HepG2 (cell line): ENCODE data around the gene ROMO1. TPM values are rescaled to one million over a fixed set of nuclear protein-coding genes. Genes with fewer than 3 reads are reported as not detected.

ENCODE experiments used
- ATAC-seq: fragments of 200-7000 bp; cut with Tn5 transposase; 3 replicates; pipeline ENCODE4 v1.9.1; 2020; ENCODE audit warnings: mild to moderate bottlenecking, moderate library complexity
- BruUV-seq: library from RNA; stranded (reverse); fragments of 400-500 nt; replicated peaks from 2 replicates; lab custom pipeline; 2021; lab: Mats Ljungman, UMichigan
- CTCF ChIA-PET: fragments of 300-600 bp; formaldehyde crosslinking; extraction: SDS; loops from one replicate; lab custom pipeline; 2021; ENCODE audit warnings: low total read pairs, inconsistent platforms, low intra/inter-chr PET ratio; lab: Yijun Ruan, JAX
- POLR2A ChIA-PET: fragments of 350-600 bp; sonication (Branson Sonifier 250); formaldehyde crosslinking; loops from one replicate; lab custom pipeline; 2020; ENCODE audit warnings: antibody characterized with exemption, inconsistent platforms; lab: Yijun Ruan, JAX
- DNase-seq: peaks from one replicate; pipeline ENCODE4 v3.0.0-alpha.2; 2015; ENCODE audit warnings: low spot score
- FAIRE-seq: peaks from 3 replicates; lab custom pipeline; 2011; peaks lifted over from hg19 to GRCh38; lab: Jason Lieb, UNC
- H2AFZ ChIP-seq: one replicate; pipeline ENCODE4 v1.6.1; 2011; ENCODE audit warnings: low read length, inconsistent platforms
- H3K27ac ChIP-seq: fragments of 300-600 bp; 3 replicates; pipeline ENCODE4 v1.8.0; 2011; ENCODE audit warnings: mixed run types, mild to moderate bottlenecking, mixed read lengths, low read length, inconsistent platforms; ENCODE audit not compliant: insufficient read depth; ENCODE audit errors: extremely low read length
- H3K27me3 ChIP-seq, 2 experiments: fragments of 200-600 bp in 1 of 2; 2 replicates in 1 of 2; 3 replicates in 1 of 2; pipeline versions ENCODE4 v1.6.0 to v1.8.0; 2011; ENCODE audit warnings: low read length in 2 of 2, mild to moderate bottlenecking in 2 of 2, moderate library complexity in 2 of 2, inconsistent platforms in 1 of 2; ENCODE audit not compliant: insufficient read depth in 2 of 2, control insufficient read depth in 1 of 2
- H3K36me3 ChIP-seq, 2 experiments: fragments of 200-600 bp in 1 of 2; replicated peaks in 1 of 2; 2 replicates in 1 of 2; 3 replicates in 1 of 2; pipeline versions ENCODE4 v1.5.1 to v1.8.0; 2011; ENCODE audit warnings: low read length in 2 of 2, inconsistent platforms in 1 of 2; ENCODE audit not compliant: insufficient read depth in 2 of 2, control insufficient read depth in 1 of 2
- H3K4me1 ChIP-seq: 2 replicates; pipeline ENCODE4 v1.5.1; 2012; ENCODE audit warnings: low read length, inconsistent platforms; ENCODE audit not compliant: insufficient read depth
- H3K4me2 ChIP-seq: 2 replicates; pipeline ENCODE4 v1.6.0; 2011; ENCODE audit warnings: low read depth, low read length, inconsistent platforms
- H3K4me3 ChIP-seq, 3 experiments: fragments of 200-600 bp in 1 of 3; sonication (generic), shearing (Covaris generic) in 1 of 3; replicated peaks in 1 of 3; 2 replicates each; pipeline ENCODE4 v1.5.1; 2011 to 2016; ENCODE audit warnings: low read length in 3 of 3, inconsistent platforms in 2 of 3, low read depth in 2 of 3, mild to moderate bottlenecking in 2 of 3, control low read depth in 1 of 3, mixed read lengths in 1 of 3; ENCODE audit not compliant: insufficient read depth in 1 of 3
- H3K79me2 ChIP-seq: one replicate; pipeline ENCODE4 v1.6.1; 2011; ENCODE audit warnings: low read length, inconsistent platforms; ENCODE audit not compliant: insufficient read depth
- H3K9ac ChIP-seq: 2 replicates; pipeline ENCODE4 v1.6.0; 2011; ENCODE audit warnings: mild to moderate bottlenecking, low read depth, low read length, inconsistent platforms; ENCODE audit not compliant: insufficient read depth
- H3K9me3 ChIP-seq: 2 replicates; pipeline ENCODE4 v1.5.1; 2012; ENCODE audit warnings: mild to moderate bottlenecking, low read length
- H4K20me1 ChIP-seq: 2 replicates; pipeline ENCODE4 v1.6.0; 2011; ENCODE audit warnings: inconsistent platforms, mild to moderate bottlenecking, low read length, moderate library complexity; ENCODE audit not compliant: insufficient read depth
- FOXC1 ChIP-seq: sonication (generic); formaldehyde crosslinking; IDR thresholded peaks from 2 replicates; pipeline ENCODE4 v1.8.0; 2022; ENCODE audit warnings: mild to moderate bottlenecking, missing genetic modification reagents, borderline replicate concordance
- HCFC1 ChIP-seq: fragments of 150-350 bp; IDR thresholded peaks from 2 replicates; pipeline ENCODE4 v1.6.1; 2014; ENCODE audit warnings: low read depth, low read length
- MTF1 ChIP-seq: sonication (generic); formaldehyde crosslinking; IDR thresholded peaks from 2 replicates; pipeline ENCODE4 v1.5.0; 2020; ENCODE audit warnings: missing genetic modification reagents
- POLR2AphosphoS2 ChIP-seq: IDR thresholded peaks from 2 replicates; pipeline ENCODE4 v1.6.1; 2011; ENCODE audit warnings: low read depth, low read length, improper control_type of control experiment
- POLR2AphosphoS5 ChIP-seq: IDR thresholded peaks from 2 replicates; pipeline ENCODE4 v1.6.1; 2012; ENCODE audit warnings: low read depth, low read length
- PRPF4 ChIP-seq: fragments of 200-400 bp; formaldehyde crosslinking; IDR thresholded peaks from 2 replicates; pipeline ENCODE4 v1.6.1; 2016; ENCODE audit warnings: low read length, low read depth; ENCODE audit not compliant: poor library complexity, severe bottlenecking
- RARG ChIP-seq: sonication (generic); formaldehyde crosslinking; IDR thresholded peaks from 2 replicates; pipeline ENCODE4 v1.4.0; 2020; ENCODE audit warnings: low read depth, mild to moderate bottlenecking, missing genetic modification reagents
- SSRP1 ChIP-seq: IDR thresholded peaks from 2 replicates; pipeline ENCODE4 v1.6.1; 2016; ENCODE audit warnings: control low read depth
- ZC3H13 ChIP-seq: sonication (generic); formaldehyde crosslinking; IDR thresholded peaks from 2 replicates; pipeline ENCODE4 v1.8.1; 2023; ENCODE audit warnings: mild to moderate bottlenecking, missing genetic modification reagents, moderate library complexity
- ZIK1 ChIP-seq: sonication (generic); formaldehyde crosslinking; IDR thresholded peaks from 2 replicates; pipeline ENCODE4 v1.5.0; 2020; ENCODE audit warnings: mild to moderate bottlenecking, low read depth, missing genetic modification reagents, borderline replicate concordance
- ZNF841 ChIP-seq: sonication (generic); formaldehyde crosslinking; IDR thresholded peaks from 2 replicates; pipeline ENCODE4 v1.8.1; 2023; ENCODE audit warnings: missing genetic modification reagents, borderline replicate concordance
- ZSCAN22 ChIP-seq: sonication (generic); formaldehyde crosslinking; IDR thresholded peaks from 2 replicates; pipeline ENCODE4 v1.4.0; 2020; ENCODE audit warnings: mild to moderate bottlenecking, missing genetic modification reagents
- WGBS: methylation state at CpG from one replicate; pipeline ENCODE4 v1.1.6; 2017; ENCODE audit warnings: low lambda C conversion rate; 5-methylcytosine and 5-hydroxymethylcytosine counted together
- in situ Hi-C: cut with HindIII; loops from 2 replicates; pipeline ENCODE4 v1.10.0; 2017; ENCODE audit warnings: low pct_unique_long_range_greater_than_20kb; ENCODE audit not compliant: extremely low pct_ligation_motif_present
- intact Hi-C: fragments of 100-400 bp; cut with micrococcal nuclease; formaldehyde crosslinking; loops from one replicate; pipeline ENCODE4 v1.10.0; 2022; ENCODE audit not compliant: unreplicated experiment
- polyA plus RNA-seq, 8 experiments: library from polyadenylated mRNA; depleted of rRNA in 3 of 8; stranded (reverse) in 7 of 8; unstranded in 1 of 8; fragments of >200 nt; fragmentation: Illumina TruSeq in 4 of 8; extraction: Trizol in 4 of 8; gene quantifications; 2 replicates each; pipeline versions ENCODE4 v1.2.1 to v1.2.3, GENCODE V29; 2011 to 2016; ENCODE audit warnings: low read depth in 4 of 8, missing spikeins in 1 of 8, mixed read lengths in 1 of 8; ENCODE audit not compliant: insufficient read depth in 1 of 8
- total RNA-seq, 5 experiments: library from RNA; depleted of rRNA; stranded (reverse); fragments of >200 nt; fragmentation: Illumina TruSeq; extraction: Trizol; gene quantifications; 2 replicates each; pipeline ENCODE4 v1.2.3, GENCODE V29; 2016; ENCODE audit warnings: low read depth in 1 of 5
- TF ChIP-seq, protein P1 (sequence below): sonication (generic); formaldehyde crosslinking; IDR thresholded peaks from 2 replicates; pipeline ENCODE4 v1.4.0; 2020; ENCODE audit warnings: missing genetic modification reagents
- TF ChIP-seq, protein P2 (sequence below): sonication (generic); formaldehyde crosslinking; IDR thresholded peaks from 2 replicates; pipeline ENCODE4 v1.4.0; 2020; ENCODE audit warnings: mild to moderate bottlenecking, missing genetic modification reagents

Gene ROMO1
- total and polyA plus RNA-seq, 2 of the 13 experiments (the other 11 are each of a cell fraction or from before 2014, with no cell fraction given), result 636 to 755 TPM

DNA sequence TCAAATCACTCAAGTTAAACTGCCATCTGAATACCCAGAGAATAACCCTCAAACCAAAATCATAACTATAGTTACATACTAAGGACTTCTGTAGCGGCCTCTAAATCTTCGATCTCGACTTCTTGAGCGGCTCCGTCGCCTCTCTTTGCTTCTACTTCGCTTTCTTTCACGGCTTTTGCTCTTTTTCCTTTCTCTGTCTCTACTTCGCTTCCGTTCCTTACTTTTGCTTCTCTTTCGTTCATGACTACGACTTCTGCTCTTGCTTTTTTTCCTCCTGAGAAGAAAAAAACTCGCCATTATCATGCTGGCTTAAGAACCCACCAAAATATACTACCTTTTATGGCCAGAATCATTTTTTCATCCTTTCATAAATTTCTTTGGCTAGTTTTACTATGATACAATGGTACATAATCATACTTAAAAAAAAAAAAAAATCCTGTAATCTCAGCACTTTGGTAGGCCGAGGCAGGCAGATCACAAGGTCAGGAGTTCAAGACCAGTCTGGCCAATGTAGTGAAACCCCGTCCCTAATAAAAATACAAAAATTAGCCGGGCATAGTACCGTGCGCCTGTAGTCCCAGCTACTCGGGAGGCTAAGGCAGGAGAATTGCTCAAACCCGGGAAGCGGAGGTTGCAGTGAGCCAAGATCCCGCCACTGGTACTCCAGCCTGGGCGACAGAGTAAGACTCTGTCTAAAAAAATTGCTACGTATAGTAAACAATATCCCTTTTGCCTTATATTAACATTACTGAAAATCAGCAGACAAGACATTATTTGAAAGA lies 32.8 kb downstream of the ROMO1 start (continued):
- TF ChIP-seq FOXC1 (no peak), ZSCAN22 (CRISPR knock-in tag) (peak; percentile 22; the same call in 1 of the 2 replicates), RARG (CRISPR knock-in tag) (0 out of 2 replicates have a peak, but pooled peaks have one; percentile 11), MTF1 (CRISPR knock-in tag) (no peak), ZC3H13 (CRISPR knock-in tag) (0 out of 2 replicates have a peak, but pooled peaks have one; percentile 41), PRPF4 (peak; percentile 89), ZNF841 (no peak), HCFC1 (no peak), POLR2AphosphoS5 (no peak), POLR2AphosphoS2 (0 out of 2 replicates have a peak, but pooled peaks have one; percentile 15)
- TF ChIP-seq, protein P1, sequence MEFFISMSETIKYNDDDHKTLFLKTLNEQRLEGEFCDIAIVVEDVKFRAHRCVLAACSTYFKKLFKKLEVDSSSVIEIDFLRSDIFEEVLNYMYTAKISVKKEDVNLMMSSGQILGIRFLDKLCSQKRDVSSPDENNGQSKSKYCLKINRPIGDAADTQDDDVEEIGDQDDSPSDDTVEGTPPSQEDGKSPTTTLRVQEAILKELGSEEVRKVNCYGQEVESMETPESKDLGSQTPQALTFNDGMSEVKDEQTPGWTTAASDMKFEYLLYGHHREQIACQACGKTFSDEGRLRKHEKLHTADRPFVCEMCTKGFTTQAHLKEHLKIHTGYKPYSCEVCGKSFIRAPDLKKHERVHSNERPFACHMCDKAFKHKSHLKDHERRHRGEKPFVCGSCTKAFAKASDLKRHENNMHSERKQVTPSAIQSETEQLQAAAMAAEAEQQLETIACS (CRISPR knock-in tag), result no peak

DNA sequence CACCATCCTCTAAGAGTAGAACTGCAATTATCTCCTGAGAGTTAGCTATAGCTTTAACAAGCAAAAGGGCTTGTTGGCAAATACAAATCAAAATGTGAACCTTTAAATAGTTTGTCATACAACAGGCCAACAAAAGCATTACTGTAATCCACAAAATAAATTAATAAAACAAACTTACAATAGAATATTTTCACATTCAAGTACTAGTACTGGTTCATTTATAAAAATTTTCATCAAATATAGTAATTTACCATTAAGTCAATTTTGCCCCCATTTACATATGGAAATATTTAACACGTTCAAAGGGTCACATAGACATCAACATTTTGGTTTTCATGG lies 33.4 kb downstream of the ROMO1 start:
- DNase-seq (no peak), FAIRE-seq (no peak), ATAC-seq (no peak)
- no peak overlapping the region for H3K4me2 ChIP-seq
- no peak overlapping the region for H3K9ac ChIP-seq
- H3K4me1 ChIP-seq, result peaks cover 70% of the 10 kb centered on the region
- H2AFZ ChIP-seq, result no peak overlapping the region
- H4K20me1 ChIP-seq, result peaks cover 99% of the 10 kb centered on the region
- H3K9me3 ChIP-seq, result no peaks in the 10 kb centered on the region
- WGBS, result 92% methylated on average over 1 of the region's 1 CpG
- no peaks in the 10 kb centered on the region for H3K27me3 ChIP-seq
- CTCF ChIA-PET, result no interaction called here
- no peak overlapping the region for H3K4me3 ChIP-seq
- in situ Hi-C loops, result no loop called here
- POLR2A ChIA-PET, result interaction anchor here (1.3 to 16.7 kb wide), 3 partner anchors 8 to 23 kb away, joined by 5 to 319 read pairs (median 211); partner anchors contain the start of genes NFS1, RBM39 and ROMO1
- H3K79me2 ChIP-seq, result peaks cover 95% of the 10 kb centered on the region
- intact Hi-C loops, result no loop called here
- no TSS peak for BruUV-seq
- peaks cover 40 to 91% of the 10 kb centered on the region in 2 experiments for H3K36me3 ChIP-seq
- no peak overlapping the region for H3K27ac ChIP-seq
- TF ChIP-seq RARG (CRISPR knock-in tag) (0 out of 2 replicates have a peak, but pooled peaks have one; percentile 5), ZIK1 (CRISPR knock-in tag) (no peak), SSRP1 (CRISPR knock-in tag) (0 out of 2 replicates have a peak, but pooled peaks have one; percentile 15)
- TF ChIP-seq, protein P2, sequence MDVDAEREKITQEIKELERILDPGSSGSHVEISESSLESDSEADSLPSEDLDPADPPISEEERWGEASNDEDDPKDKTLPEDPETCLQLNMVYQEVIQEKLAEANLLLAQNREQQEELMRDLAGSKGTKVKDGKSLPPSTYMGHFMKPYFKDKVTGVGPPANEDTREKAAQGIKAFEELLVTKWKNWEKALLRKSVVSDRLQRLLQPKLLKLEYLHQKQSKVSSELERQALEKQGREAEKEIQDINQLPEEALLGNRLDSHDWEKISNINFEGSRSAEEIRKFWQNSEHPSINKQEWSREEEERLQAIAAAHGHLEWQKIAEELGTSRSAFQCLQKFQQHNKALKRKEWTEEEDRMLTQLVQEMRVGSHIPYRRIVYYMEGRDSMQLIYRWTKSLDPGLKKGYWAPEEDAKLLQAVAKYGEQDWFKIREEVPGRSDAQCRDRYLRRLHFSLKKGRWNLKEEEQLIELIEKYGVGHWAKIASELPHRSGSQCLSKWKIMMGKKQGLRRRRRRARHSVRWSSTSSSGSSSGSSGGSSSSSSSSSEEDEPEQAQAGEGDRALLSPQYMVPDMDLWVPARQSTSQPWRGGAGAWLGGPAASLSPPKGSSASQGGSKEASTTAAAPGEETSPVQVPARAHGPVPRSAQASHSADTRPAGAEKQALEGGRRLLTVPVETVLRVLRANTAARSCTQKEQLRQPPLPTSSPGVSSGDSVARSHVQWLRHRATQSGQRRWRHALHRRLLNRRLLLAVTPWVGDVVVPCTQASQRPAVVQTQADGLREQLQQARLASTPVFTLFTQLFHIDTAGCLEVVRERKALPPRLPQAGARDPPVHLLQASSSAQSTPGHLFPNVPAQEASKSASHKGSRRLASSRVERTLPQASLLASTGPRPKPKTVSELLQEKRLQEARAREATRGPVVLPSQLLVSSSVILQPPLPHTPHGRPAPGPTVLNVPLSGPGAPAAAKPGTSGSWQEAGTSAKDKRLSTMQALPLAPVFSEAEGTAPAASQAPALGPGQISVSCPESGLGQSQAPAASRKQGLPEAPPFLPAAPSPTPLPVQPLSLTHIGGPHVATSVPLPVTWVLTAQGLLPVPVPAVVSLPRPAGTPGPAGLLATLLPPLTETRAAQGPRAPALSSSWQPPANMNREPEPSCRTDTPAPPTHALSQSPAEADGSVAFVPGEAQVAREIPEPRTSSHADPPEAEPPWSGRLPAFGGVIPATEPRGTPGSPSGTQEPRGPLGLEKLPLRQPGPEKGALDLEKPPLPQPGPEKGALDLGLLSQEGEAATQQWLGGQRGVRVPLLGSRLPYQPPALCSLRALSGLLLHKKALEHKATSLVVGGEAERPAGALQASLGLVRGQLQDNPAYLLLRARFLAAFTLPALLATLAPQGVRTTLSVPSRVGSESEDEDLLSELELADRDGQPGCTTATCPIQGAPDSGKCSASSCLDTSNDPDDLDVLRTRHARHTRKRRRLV, result no peak
